ENCODE measurements around the gene DGKG.

Gene DGKG

GRCh38 chr3:186209810-186210752 is 152.0 kb downstream of the DGKG start:
- no peak for DNase-seq (ENCODE audit: low read depth in 2 of 2)

- DNase-seq (ENCODE audit: low read depth in 2 of 2), result no peak
Observed at GRCh38 chr3:186208296-186208989, 153.6 kb downstream of the DGKG start.

GRCh38 chr3:186207515-186207914 is 154.5 kb downstream of the DGKG start:
- no peak for DNase-seq (ENCODE audit: low read depth in 2 of 2)

GRCh38 chr3:186200726-186201125 is 161.3 kb downstream of the DGKG start:
- no peak for DNase-seq (ENCODE audit: low read depth in 2 of 2)

- no peak for DNase-seq (ENCODE audit: low read depth in 2 of 2)
Observed at GRCh38 chr3:186198442-186198841, 163.6 kb downstream of the DGKG start.

GRCh38 chr3:186194451-186194811 is 167.6 kb downstream of the DGKG start:
- DNase-seq (ENCODE audit: low read depth in 2 of 2), result no peak

GRCh38 chr3:186193534-186194450 is 168.2 kb downstream of the DGKG start:
- no peak for DNase-seq (ENCODE audit: low read depth in 2 of 2)

GRCh38 chr3:186192823-186193222 is 169.2 kb downstream of the DGKG start:
- DNase-seq (ENCODE audit: low read depth in 2 of 2), result no peak

GRCh38 chr3:186189492-186189891 is 172.5 kb downstream of the DGKG start:
- no peak for DNase-seq (ENCODE audit: low read depth in 2 of 2)

GRCh38 chr3:186187401-186188275 is 174.4 kb downstream of the DGKG start:
- no peak for DNase-seq (ENCODE audit: low read depth in 2 of 2)

GRCh38 chr3:186185194-186185787 is 176.7 kb downstream of the DGKG start:
- no peak for DNase-seq (ENCODE audit: low read depth in 2 of 2)

- DNase-seq (ENCODE audit: low read depth in 2 of 2), result no peak
Observed at GRCh38 chr3:186184021-186184420, 178.0 kb downstream of the DGKG start.

- DNase-seq (ENCODE audit: low read depth in 2 of 2), result no peak
Observed at GRCh38 chr3:186182850-186183249, 179.2 kb downstream of the DGKG start.

- DNase-seq (ENCODE audit: low read depth in 2 of 2), result no peak
Observed at GRCh38 chr3:186181901-186182300, 180.1 kb downstream of the DGKG start.

- no peak for DNase-seq (ENCODE audit: low read depth in 2 of 2)
Observed at GRCh38 chr3:186180891-186181481, 181.0 kb downstream of the DGKG start.

GRCh38 chr3:186180151-186180550 is 181.9 kb downstream of the DGKG start:
- no peak for DNase-seq (ENCODE audit: low read depth in 2 of 2)

GRCh38 chr3:186178412-186178811 is 183.6 kb downstream of the DGKG start:
- DNase-seq (ENCODE audit: low read depth in 2 of 2), result no peak

- no peak for DNase-seq (ENCODE audit: low read depth in 2 of 2)
Observed at GRCh38 chr3:186176373-186176990, 185.6 kb downstream of the DGKG start.

GRCh38 chr3:186173224-186173815 is 188.7 kb downstream of the DGKG start:
- DNase-seq (ENCODE audit: low read depth in 2 of 2), result no peak
